Tibial artery (tissue), 4 donors: ENCODE measurements around the gene DHX8.

Experiments used
- DNase-seq, 2 donors: peaks; one replicate each; pipeline ENCODE4 v3.0.0-alpha.2; 2019
- H3K27ac ChIP-seq, 2 donors: fragments of 200-600 bp; sonication (generic) in 1 of 2; 1 replicate in 1 of 2; 2 replicates in 1 of 2; pipeline ENCODE4 v1.5.1; 2018 to 2019; ENCODE audit warnings: mild to moderate bottlenecking in 1 of 2
- H3K27me3 ChIP-seq, 2 donors: fragments of 200-600 bp; sonication (generic) in 1 of 2; one replicate each; pipeline versions ENCODE4 v1.5.1 to v1.6.0; 2016 to 2019
- H3K36me3 ChIP-seq, 3 donors: fragments of 200-600 bp; sonication (generic) in 2 of 3; one replicate each; pipeline ENCODE4 v1.5.1; 2016 to 2019; ENCODE audit warnings: mild to moderate bottlenecking in 2 of 3
- H3K4me1 ChIP-seq, 4 donors: fragments of 200-600 bp; sonication (generic) in 2 of 4; 1 replicate in 3 of 4; 2 replicates in 1 of 4; pipeline ENCODE4 v1.5.1; 2016 to 2019
- H3K4me3 ChIP-seq, 2 donors: fragments of 200-600 bp; sonication (generic) in 1 of 2; 1 replicate in 1 of 2; 2 replicates in 1 of 2; pipeline ENCODE4 v1.5.1; 2018 to 2019; ENCODE audit warnings: mild to moderate bottlenecking in 2 of 2
- H3K9me3 ChIP-seq, 3 donors: fragments of 200-600 bp; sonication (generic) in 1 of 3; one replicate each; pipeline ENCODE4 v1.5.1; 2016 to 2019
- intact Hi-C: fragments of 100-400 bp; cut with DNase I; formaldehyde crosslinking; loops from one replicate; pipeline ENCODE4 v1.15.0; 2023; ENCODE audit warnings: low total_unique reads
- TF ChIP-seq, protein P1 (sequence below), 2 experiments: fragments of 200-600 bp in 1 of 2; fragments of 450-650 bp in 1 of 2; IDR thresholded peaks; one replicate each; pipeline ENCODE4 v1.5.1; 2017 to 2019; ENCODE audit warnings: antibody characterized with exemption in 2 of 2, mild to moderate bottlenecking in 1 of 2, moderate library complexity in 1 of 2

The DHX8 gene

DNA sequence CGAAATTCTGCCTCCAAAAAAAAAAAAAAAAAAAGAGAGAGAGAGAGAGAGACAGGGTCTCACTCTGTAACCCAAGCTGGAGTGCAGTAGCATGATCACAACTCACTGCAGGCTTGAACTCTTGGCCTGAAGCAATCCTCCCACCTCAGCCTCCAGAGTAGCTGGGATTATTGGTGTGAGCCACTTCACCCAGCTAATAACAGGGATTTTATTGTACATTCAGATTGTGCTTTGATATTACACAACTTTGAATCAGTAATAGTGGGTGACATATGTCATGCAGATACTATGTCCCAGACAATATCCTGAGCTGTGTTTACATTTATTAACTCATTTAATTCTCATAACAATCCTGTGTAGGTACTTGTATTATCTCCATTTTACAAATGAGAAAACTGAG is 19.7 kb upstream of the DHX8 start:
- DNase-seq: no peak
- H3K4me1 ChIP-seq: peaks cover 0 to 12% (median 9%) of the 10 kb centered on the region in 4 donors
- no peaks in the 10 kb centered on the region for H3K27me3 ChIP-seq
- no peaks in the 10 kb centered on the region for H3K9me3 ChIP-seq
- H3K27ac ChIP-seq: no peak overlapping the region
- H3K4me3 ChIP-seq: no peak overlapping the region
- intact Hi-C loops: no loop called here
- H3K36me3 ChIP-seq: no peaks in the 10 kb centered on the region
- TF ChIP-seq, protein P1, sequence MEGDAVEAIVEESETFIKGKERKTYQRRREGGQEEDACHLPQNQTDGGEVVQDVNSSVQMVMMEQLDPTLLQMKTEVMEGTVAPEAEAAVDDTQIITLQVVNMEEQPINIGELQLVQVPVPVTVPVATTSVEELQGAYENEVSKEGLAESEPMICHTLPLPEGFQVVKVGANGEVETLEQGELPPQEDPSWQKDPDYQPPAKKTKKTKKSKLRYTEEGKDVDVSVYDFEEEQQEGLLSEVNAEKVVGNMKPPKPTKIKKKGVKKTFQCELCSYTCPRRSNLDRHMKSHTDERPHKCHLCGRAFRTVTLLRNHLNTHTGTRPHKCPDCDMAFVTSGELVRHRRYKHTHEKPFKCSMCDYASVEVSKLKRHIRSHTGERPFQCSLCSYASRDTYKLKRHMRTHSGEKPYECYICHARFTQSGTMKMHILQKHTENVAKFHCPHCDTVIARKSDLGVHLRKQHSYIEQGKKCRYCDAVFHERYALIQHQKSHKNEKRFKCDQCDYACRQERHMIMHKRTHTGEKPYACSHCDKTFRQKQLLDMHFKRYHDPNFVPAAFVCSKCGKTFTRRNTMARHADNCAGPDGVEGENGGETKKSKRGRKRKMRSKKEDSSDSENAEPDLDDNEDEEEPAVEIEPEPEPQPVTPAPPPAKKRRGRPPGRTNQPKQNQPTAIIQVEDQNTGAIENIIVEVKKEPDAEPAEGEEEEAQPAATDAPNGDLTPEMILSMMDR (IDR thresholded peaks at IDR 0.05): no peak

DNA sequence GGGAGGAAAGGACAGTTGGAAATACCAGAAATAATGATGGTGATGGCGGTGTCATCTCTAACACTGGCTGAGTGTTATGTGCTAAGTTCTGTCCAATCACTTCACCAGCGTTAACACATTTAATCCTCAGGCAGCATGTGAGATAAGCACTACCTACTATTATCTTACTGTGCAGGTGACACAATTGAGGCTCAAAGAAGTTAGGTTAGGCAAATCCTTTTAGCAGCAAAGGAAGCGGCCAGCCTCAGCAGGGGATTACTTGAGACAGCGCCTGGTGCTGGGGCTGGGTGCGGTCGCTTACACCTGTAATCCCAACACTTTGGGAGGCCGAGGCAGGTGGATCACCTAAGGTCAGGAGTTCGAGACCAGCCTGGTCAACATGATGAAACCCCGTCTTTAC is 18.7 kb upstream of the DHX8 start:
- H3K4me1 ChIP-seq: peaks cover 0 to 12% (median 9%) of the 10 kb centered on the region in 4 donors
- H3K27me3 ChIP-seq: no peaks in the 10 kb centered on the region
- no peaks in the 10 kb centered on the region for H3K9me3 ChIP-seq
- no peak overlapping the region for H3K4me3 ChIP-seq
- no peaks in the 10 kb centered on the region for H3K36me3 ChIP-seq
- no peak for DNase-seq
- H3K27ac ChIP-seq: no peak overlapping the region
- intact Hi-C loops: no loop called here
- TF ChIP-seq, protein P1 (IDR thresholded peaks at IDR 0.05): no peak

DNA sequence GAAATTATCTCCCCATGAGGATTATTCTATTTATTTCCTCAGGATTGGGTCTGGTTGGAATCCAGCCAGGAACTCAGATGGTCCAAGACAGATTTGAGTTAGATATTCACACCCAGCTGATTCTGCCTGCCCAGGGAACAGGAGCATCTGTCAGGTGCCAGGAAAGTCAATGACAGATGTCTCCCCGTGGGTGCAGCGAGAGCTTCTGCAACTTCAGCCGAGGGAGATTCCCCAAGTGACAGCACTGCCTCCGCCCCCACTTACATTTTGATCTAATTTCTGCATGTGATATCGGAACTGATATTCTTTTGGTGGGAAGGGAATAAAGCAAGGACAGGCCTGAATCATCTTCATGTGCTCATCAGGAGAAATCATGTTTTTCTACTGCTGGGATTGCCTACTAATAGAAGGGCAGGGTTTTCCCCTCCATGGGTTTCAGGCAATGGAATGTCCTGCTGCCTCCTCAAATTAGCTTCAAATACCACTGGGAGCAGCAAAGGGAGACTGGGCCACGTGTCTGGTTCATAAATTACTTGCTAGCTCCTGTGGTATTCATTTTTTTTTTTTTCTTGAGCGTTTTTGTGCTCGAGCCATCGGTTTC is 15.7 kb upstream of the DHX8 start:
- intact Hi-C loops: no loop called here
- H3K9me3 ChIP-seq: no peaks in the 10 kb centered on the region
- H3K27ac ChIP-seq: no peak overlapping the region
- peaks cover 0 to 12% (median 9%) of the 10 kb centered on the region in 4 donors for H3K4me1 ChIP-seq
- no peak overlapping the region for H3K4me3 ChIP-seq
- H3K27me3 ChIP-seq: no peaks in the 10 kb centered on the region
- no peaks in the 10 kb centered on the region for H3K36me3 ChIP-seq
- DNase-seq: peak in 1 of 2 donors; percentile 68
- TF ChIP-seq, protein P1 (IDR thresholded peaks at IDR 0.05): no peak

DNA sequence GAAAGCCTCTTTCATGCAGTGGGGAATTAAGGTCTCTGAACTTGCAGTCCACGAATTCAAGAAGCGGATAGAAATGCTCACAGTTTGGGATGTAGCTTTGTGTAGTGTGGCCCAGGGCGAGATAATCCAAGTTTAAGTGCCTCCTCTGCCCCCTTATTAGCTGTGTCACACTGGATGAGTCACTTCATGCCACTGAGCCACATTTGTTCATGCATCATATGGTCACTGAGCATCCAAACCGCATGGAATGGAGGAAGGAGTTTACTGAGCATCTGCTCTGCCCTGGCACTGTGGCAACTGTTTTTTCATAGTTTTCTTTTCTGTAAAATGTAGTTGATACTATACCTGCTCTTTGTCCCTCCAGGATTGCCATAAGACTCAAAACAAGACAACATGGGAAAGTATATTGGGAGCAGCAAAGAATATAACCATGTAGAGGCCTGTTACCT is 15.1 kb upstream of the DHX8 start:
- H3K4me1 ChIP-seq: peaks cover 0 to 12% (median 9%) of the 10 kb centered on the region in 4 donors
- no peak for DNase-seq
- intact Hi-C loops: no loop called here
- no peak overlapping the region for H3K27ac ChIP-seq
- H3K27me3 ChIP-seq: no peaks in the 10 kb centered on the region
- no peak overlapping the region for H3K4me3 ChIP-seq
- no peaks in the 10 kb centered on the region for H3K36me3 ChIP-seq
- H3K9me3 ChIP-seq: no peaks in the 10 kb centered on the region
- TF ChIP-seq, protein P1 (IDR thresholded peaks at IDR 0.05): no peak

DNA sequence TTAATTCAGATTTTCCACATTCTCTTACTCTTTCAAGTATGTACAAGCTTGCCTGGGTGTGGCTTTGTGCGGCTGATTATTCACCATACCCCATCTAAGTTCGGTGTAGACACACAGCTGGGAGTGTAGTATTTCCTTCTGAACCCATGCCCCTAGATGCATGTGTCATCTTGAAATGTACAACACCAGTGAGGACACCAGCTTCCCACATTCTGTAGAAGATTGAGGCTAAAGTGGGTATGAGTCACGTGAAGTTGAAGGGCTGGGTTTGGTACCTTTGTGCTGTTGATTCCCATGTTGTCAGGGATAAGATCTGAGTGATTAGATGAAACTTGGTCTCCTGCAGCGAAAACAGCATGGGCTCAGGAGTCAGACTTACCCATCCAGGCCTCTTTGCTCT is 14.6 kb upstream of the DHX8 start:
- Histone ChIP-seq H3K9me3 (no peaks in the 10 kb centered on the region), H3K36me3 (no peaks in the 10 kb centered on the region), H3K27me3 (no peaks in the 10 kb centered on the region), H3K4me1 (peaks cover 0 to 12% (median 9%) of the 10 kb centered on the region in 4 donors), H3K27ac (no peak overlapping the region), H3K4me3 (no peak overlapping the region)
- intact Hi-C loops: no loop called here
- DNase-seq: no peak
- TF ChIP-seq, protein P1 (IDR thresholded peaks at IDR 0.05): no peak
